ENCODE data around the gene SALL2.

SALL2 gene

GRCh38 chr14:21527318-21527679 is 1.2 kb upstream of the SALL2 start:
- DNase-seq (ENCODE audit: low read depth): no peak

GRCh38 chr14:21526672-21527317 is 649 bp upstream of the SALL2 start:
- DNase-seq (ENCODE audit: low read depth): no peak

GRCh38 chr14:21525571-21525961 is 580 bp downstream of the SALL2 start:
- DNase-seq (ENCODE audit: low read depth): no peak

- DNase-seq (ENCODE audit: low read depth): no peak
These were observed 1.3 kb downstream of the SALL2 start for GRCh38 chr14:21524575-21525490.

- no peak for DNase-seq (ENCODE audit: low read depth)
These were observed 2.9 kb downstream of the SALL2 start for GRCh38 chr14:21523203-21523602.

- DNase-seq (ENCODE audit: low read depth): no peak
These were observed 4.6 kb downstream of the SALL2 start for GRCh38 chr14:21521501-21521900.

GRCh38 chr14:21520767-21521166 is 5.4 kb downstream of the SALL2 start:
- no peak for DNase-seq (ENCODE audit: low read depth)

- no peak for DNase-seq (ENCODE audit: low read depth)
These were observed 7.4 kb downstream of the SALL2 start for GRCh38 chr14:21518725-21519124.

- DNase-seq (ENCODE audit: low read depth): no peak
These were observed 11.8 kb downstream of the SALL2 start for GRCh38 chr14:21514341-21514740.

- peak; percentile 87 for DNase-seq (ENCODE audit: low read depth)
These were observed 15.2 kb downstream of the SALL2 start, which contains the start of gene METTL3 for GRCh38 chr14:21510735-21511657. METTL3 (minus strand) TSS chr14:21511340; CDS start chr14:21511223, 117 bp downstream.

- DNase-seq (ENCODE audit: low read depth): no peak
These were observed 16.6 kb downstream of the SALL2 start for GRCh38 chr14:21509432-21510143.

GRCh38 chr14:21506557-21506956 is 19.6 kb downstream of the SALL2 start:
- no peak for DNase-seq (ENCODE audit: low read depth)

GRCh38 chr14:21505012-21505553 is 21.1 kb downstream of the SALL2 start:
- DNase-seq (ENCODE audit: low read depth): no peak

GRCh38 chr14:21503376-21503775 is 22.8 kb downstream of the SALL2 start:
- DNase-seq (ENCODE audit: low read depth): no peak

- DNase-seq (ENCODE audit: low read depth): no peak
These were observed 24.6 kb downstream of the SALL2 start for GRCh38 chr14:21501568-21501967.

GRCh38 chr14:21498540-21499526 is 27.3 kb downstream of the SALL2 start:
- no peak for DNase-seq (ENCODE audit: low read depth)

- no peak for DNase-seq (ENCODE audit: low read depth)
These were observed 29.7 kb downstream of the SALL2 start for GRCh38 chr14:21496453-21496852.

GRCh38 chr14:21494902-21495762 is 31.0 kb downstream of the SALL2 start:
- no peak for DNase-seq (ENCODE audit: low read depth)

- no peak for DNase-seq (ENCODE audit: low read depth)
These were observed 39.5 kb downstream of the SALL2 start for GRCh38 chr14:21486640-21487087.
